H9 (cell line): ENCODE measurements around the gene AKAP7. TPM values are rescaled to one million over a fixed set of nuclear protein-coding genes. Genes with fewer than 3 reads are reported as not detected.

Experiments
- DNase-seq: peaks from one replicate; pipeline ENCODE4 v3.0.0-alpha.2; 2017
- H2AFZ ChIP-seq: one replicate; pipeline ENCODE4 v1.6.1; 2013; ENCODE audit warnings: mild to moderate bottlenecking, low read length, control low read depth, moderate library complexity
- H2AK5ac ChIP-seq: 2 replicates; pipeline ENCODE4 v1.6.1; 2013; ENCODE audit warnings: low read length, control low read depth, mixed read lengths; ENCODE audit not compliant: insufficient read length
- H2BK120ac ChIP-seq: one replicate; pipeline ENCODE4 v1.6.1; 2013; ENCODE audit warnings: low read depth, mild to moderate bottlenecking, low read length, control low read depth, inconsistent platforms; ENCODE audit not compliant: poor library complexity, severe bottlenecking
- H2BK12ac ChIP-seq: 2 replicates; pipeline ENCODE4 v1.6.1; 2013; ENCODE audit warnings: low read length, control low read depth, mixed read lengths, low read depth; ENCODE audit not compliant: insufficient read length
- H2BK15ac ChIP-seq: 2 replicates; pipeline ENCODE4 v1.6.1; 2013; ENCODE audit warnings: low read depth, low read length, control low read depth
- H2BK20ac ChIP-seq: one replicate; pipeline ENCODE4 v1.6.1; 2013; ENCODE audit warnings: low read depth, mild to moderate bottlenecking, low read length, control low read depth, inconsistent platforms; ENCODE audit not compliant: poor library complexity, severe bottlenecking
- H2BK5ac ChIP-seq: 2 replicates; pipeline ENCODE4 v1.6.1; 2013; ENCODE audit warnings: low read length, control low read depth, mixed read lengths; ENCODE audit not compliant: insufficient read length
- H3K14ac ChIP-seq: 2 replicates; pipeline ENCODE4 v1.6.1; 2013; ENCODE audit warnings: low read length, control low read depth; ENCODE audit not compliant: insufficient read depth
- H3K18ac ChIP-seq: 2 replicates; pipeline ENCODE4 v1.6.1; 2013; ENCODE audit warnings: low read depth, mild to moderate bottlenecking, mixed read lengths, low read length, control low read depth; ENCODE audit not compliant: insufficient read length
- H3K23ac ChIP-seq: 2 replicates; pipeline ENCODE4 v1.6.1; 2013; ENCODE audit warnings: low read length, control low read depth, mixed read lengths, low read depth; ENCODE audit not compliant: insufficient read length
- H3K23me2 ChIP-seq: 2 replicates; pipeline ENCODE4 v1.6.1; 2013; ENCODE audit warnings: low read depth, mild to moderate bottlenecking, mixed read lengths, low read length, control low read depth; ENCODE audit not compliant: insufficient read length, poor library complexity, severe bottlenecking
- H3K27ac ChIP-seq: 2 replicates; pipeline ENCODE4 v1.5.1; 2013; ENCODE audit warnings: low read length, control low read depth, mixed read lengths, low read depth; ENCODE audit not compliant: insufficient read length
- H3K27me3 ChIP-seq: 2 replicates; pipeline ENCODE4 v1.6.1; 2013; ENCODE audit warnings: low read length, control low read depth, inconsistent platforms; ENCODE audit not compliant: insufficient read depth
- H3K4ac ChIP-seq: 2 replicates; pipeline ENCODE4 v1.6.1; 2013; ENCODE audit warnings: low read depth, mild to moderate bottlenecking, control low read depth, inconsistent platforms, low read length, moderate library complexity
- H3K4me1 ChIP-seq: 2 replicates; pipeline ENCODE4 v1.6.1; 2013; ENCODE audit warnings: low read length, control low read depth, inconsistent platforms; ENCODE audit not compliant: insufficient read depth
- H3K4me2 ChIP-seq: 2 replicates; pipeline ENCODE4 v1.6.1; 2013; ENCODE audit warnings: low read length, control low read depth, mixed read lengths; ENCODE audit not compliant: insufficient read length, insufficient read depth
- H3K56ac ChIP-seq: 2 replicates; pipeline ENCODE4 v1.6.1; 2013; ENCODE audit warnings: low read depth, mild to moderate bottlenecking, mixed read lengths, low read length, control low read depth; ENCODE audit not compliant: insufficient read length
- H3K79me1 ChIP-seq: 2 replicates; pipeline ENCODE4 v1.6.1; 2013; ENCODE audit warnings: low read depth, mild to moderate bottlenecking, moderate library complexity, low read length, control low read depth, inconsistent platforms; ENCODE audit not compliant: insufficient read depth, poor library complexity, severe bottlenecking
- H3K79me2 ChIP-seq: 2 replicates; pipeline ENCODE4 v1.6.1; 2013; ENCODE audit warnings: low read length, control low read depth, inconsistent platforms; ENCODE audit not compliant: insufficient read depth
- H3K9ac ChIP-seq: 2 replicates; pipeline ENCODE4 v1.6.1; 2013; ENCODE audit warnings: low read length, control low read depth, mixed read lengths; ENCODE audit not compliant: insufficient read length; ENCODE audit errors: extremely low read depth
- H3K9me3 ChIP-seq: one replicate; pipeline ENCODE4 v1.6.1; 2013; ENCODE audit warnings: low read depth, low read length, inconsistent platforms; ENCODE audit not compliant: control insufficient read depth
- H3T11ph ChIP-seq: one replicate; pipeline ENCODE4 v1.6.1; 2013; ENCODE audit warnings: mild to moderate bottlenecking, low read length, control low read depth, inconsistent platforms
- H4K20me1 ChIP-seq: one replicate; pipeline ENCODE4 v1.6.1; 2013; ENCODE audit not compliant: control insufficient read depth, insufficient read length, insufficient read depth
- H4K5ac ChIP-seq: 2 replicates; pipeline ENCODE4 v1.6.1; 2013; ENCODE audit warnings: low read depth, mild to moderate bottlenecking, mixed read lengths, low read length, control low read depth; ENCODE audit not compliant: insufficient read length
- H4K8ac ChIP-seq: replicated peaks from 2 replicates; pipeline ENCODE4 v1.6.1; 2013; ENCODE audit warnings: low read length, control low read depth, mixed read lengths, low read depth; ENCODE audit not compliant: insufficient read length
- H4K91ac ChIP-seq: 2 replicates; pipeline ENCODE4 v1.6.1; 2013; ENCODE audit warnings: low read depth, mild to moderate bottlenecking, moderate library complexity, mixed read lengths, low read length, control low read depth; ENCODE audit not compliant: insufficient read length
- H3K27ac Mint-ChIP-seq, 3 experiments: 2 replicates in 2 of 3; 3 replicates in 1 of 3; pipeline ENCODE4 v1.8.0; 2020 to 2021; ENCODE audit warnings: mixed read lengths in 3 of 3, mild to moderate bottlenecking in 1 of 3, moderate library complexity in 1 of 3
- H3K27me3 Mint-ChIP-seq: 2 replicates; pipeline ENCODE4 v1.8.0; 2021; ENCODE audit warnings: low read depth, mild to moderate bottlenecking, moderate library complexity, mixed read lengths
- H3K36me3 Mint-ChIP-seq, 3 experiments: 2 replicates in 2 of 3; 3 replicates in 1 of 3; pipeline ENCODE4 v1.8.0; 2020 to 2021; ENCODE audit warnings: low read depth in 3 of 3, mixed read lengths in 3 of 3; ENCODE audit not compliant: insufficient read depth in 1 of 3
- H3K4me1 Mint-ChIP-seq, 2 experiments: 2 replicates each; pipeline ENCODE4 v1.8.0; 2020; ENCODE audit warnings: mixed read lengths in 2 of 2
- H3K4me3 Mint-ChIP-seq, 2 experiments: 2 replicates in 1 of 2; 3 replicates in 1 of 2; pipeline ENCODE4 v1.8.0; 2020 to 2021; ENCODE audit warnings: mild to moderate bottlenecking in 2 of 2, mixed read lengths in 2 of 2, moderate library complexity in 1 of 2
- H3K9me3 Mint-ChIP-seq, 2 experiments: 2 replicates in 1 of 2; 3 replicates in 1 of 2; pipeline ENCODE4 v1.8.0; 2020; ENCODE audit warnings: mild to moderate bottlenecking in 2 of 2, mixed read lengths in 2 of 2, moderate library complexity in 1 of 2
- WGBS: extraction: QIAGEN DNeasy Blood & Tissue Kit; methylation state at CpG from one replicate; pipeline ENCODE4 v1.1.7; 2013; ENCODE audit warnings: missing lambda C conversion rate, low lambda C conversion rate, mixed read lengths; ENCODE audit not compliant: insufficient read length; ENCODE audit errors: extremely low coverage; 5-methylcytosine and 5-hydroxymethylcytosine counted together
- total RNA-seq: library from RNA; stranded (reverse); gene quantifications from 2 replicates; pipeline ENCODE4 v1.2.1, GENCODE V29; 2021
- TF ChIP-seq, protein P1 (sequence below): fragments of 200-600 bp; sonication (generic); conservative IDR thresholded peaks from 3 replicates; pipeline ENCODE4 v1.8.0; 2021; ENCODE audit warnings: antibody characterized with exemption, mild to moderate bottlenecking

AKAP7 gene
- total RNA-seq, 1 experiment from 2014 or later = 9.8 TPM

DNA sequence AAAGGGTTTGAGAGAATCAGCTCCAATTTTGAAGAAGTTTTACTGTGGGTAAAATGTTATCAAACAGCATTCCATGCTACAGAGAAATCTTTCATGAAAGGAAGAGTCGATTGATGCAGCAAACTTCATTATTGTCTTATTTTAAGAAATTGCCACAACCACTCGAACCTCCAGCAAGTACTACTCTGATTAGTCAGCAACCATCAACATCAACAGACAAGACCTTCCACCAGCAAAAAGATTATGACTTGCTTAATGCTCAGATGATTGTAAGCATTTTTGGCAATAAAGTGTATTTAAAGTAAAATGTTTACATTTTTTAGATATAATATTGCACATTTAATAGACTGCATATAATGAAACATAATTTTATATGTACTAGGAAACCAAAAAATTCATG lies 87.5 kb downstream of the AKAP7 start:
- H2BK5ac ChIP-seq = no peak overlapping the region
- no peaks in the 10 kb centered on the region for H3K27me3 ChIP-seq
- H3K23ac ChIP-seq = no peak overlapping the region
- Mint-ChIP-seq H3K4me1 (peaks cover 7 to 10% of the 10 kb centered on the region in 2 experiments), H3K4me3 (no peak overlapping the region), H3K27ac (no peak overlapping the region), H3K36me3 (peaks cover 3 to 14% (median 5%) of the 10 kb centered on the region in 3 experiments), H3K27me3 (no peaks in the 10 kb centered on the region), H3K9me3 (0 out of 5 replicates have a peak, but pooled peaks cover 0 to 2% of the 10 kb centered on the region in 2 experiments)
- H3K23me2 ChIP-seq = no peaks in the 10 kb centered on the region
- H3K27ac ChIP-seq = no peak overlapping the region
- no peak overlapping the region for H2BK15ac ChIP-seq
- H3K4ac ChIP-seq = no peak overlapping the region
- no peaks in the 10 kb centered on the region for H3K79me2 ChIP-seq
- H2BK120ac ChIP-seq = no peak overlapping the region
- H3T11ph ChIP-seq = no peak overlapping the region
- H3K18ac ChIP-seq = no peak overlapping the region
- no peak overlapping the region for H4K5ac ChIP-seq
- no peak overlapping the region for H2AFZ ChIP-seq
- H4K8ac ChIP-seq = no peak overlapping the region
- no peaks in the 10 kb centered on the region for H4K20me1 ChIP-seq
- H3K9ac ChIP-seq = no peak overlapping the region
- H2BK20ac ChIP-seq = no peak overlapping the region
- H2BK12ac ChIP-seq = no peak overlapping the region
- no peak overlapping the region for H2AK5ac ChIP-seq
- H3K4me1 ChIP-seq = peaks cover 5% of the 10 kb centered on the region; the same call in 1 of the 2 replicates
- WGBS = no CpG with 5 or more reads among the region's 2 CpGs
- TF ChIP-seq, protein P1, sequence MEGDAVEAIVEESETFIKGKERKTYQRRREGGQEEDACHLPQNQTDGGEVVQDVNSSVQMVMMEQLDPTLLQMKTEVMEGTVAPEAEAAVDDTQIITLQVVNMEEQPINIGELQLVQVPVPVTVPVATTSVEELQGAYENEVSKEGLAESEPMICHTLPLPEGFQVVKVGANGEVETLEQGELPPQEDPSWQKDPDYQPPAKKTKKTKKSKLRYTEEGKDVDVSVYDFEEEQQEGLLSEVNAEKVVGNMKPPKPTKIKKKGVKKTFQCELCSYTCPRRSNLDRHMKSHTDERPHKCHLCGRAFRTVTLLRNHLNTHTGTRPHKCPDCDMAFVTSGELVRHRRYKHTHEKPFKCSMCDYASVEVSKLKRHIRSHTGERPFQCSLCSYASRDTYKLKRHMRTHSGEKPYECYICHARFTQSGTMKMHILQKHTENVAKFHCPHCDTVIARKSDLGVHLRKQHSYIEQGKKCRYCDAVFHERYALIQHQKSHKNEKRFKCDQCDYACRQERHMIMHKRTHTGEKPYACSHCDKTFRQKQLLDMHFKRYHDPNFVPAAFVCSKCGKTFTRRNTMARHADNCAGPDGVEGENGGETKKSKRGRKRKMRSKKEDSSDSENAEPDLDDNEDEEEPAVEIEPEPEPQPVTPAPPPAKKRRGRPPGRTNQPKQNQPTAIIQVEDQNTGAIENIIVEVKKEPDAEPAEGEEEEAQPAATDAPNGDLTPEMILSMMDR = no peak
- no peaks in the 10 kb centered on the region for H3K79me1 ChIP-seq
- H3K56ac ChIP-seq = no peak overlapping the region
- no peak overlapping the region for H3K4me2 ChIP-seq
- H4K91ac ChIP-seq = no peak overlapping the region
- no peaks in the 10 kb centered on the region for H3K9me3 ChIP-seq
- H3K14ac ChIP-seq = no peak overlapping the region
- no peak for DNase-seq
